PC-9 (cell line): ENCODE measurements around the gene TNXB. TPM values are rescaled to one million over a fixed set of nuclear protein-coding genes. Genes with fewer than 3 reads are reported as not detected.
A peak's percentile ranks its signal among the peaks of the same experiment; 100 is the strongest.

Experiments used
- BruUV-seq: library from RNA; stranded (reverse); fragments of 400-500 nt; replicated peaks from 2 replicates; lab custom pipeline; 2021; lab: Mats Ljungman, UMichigan
- CTCF ChIA-PET: fragments of 300-600 bp; sonication (Branson Sonifier 250); formaldehyde crosslinking; loops from one replicate; lab custom pipeline; 2022; ENCODE audit warnings: antibody characterized with exemption; lab: Charles Lee
- POLR2A ChIA-PET: fragments of 300-600 bp; sonication (Branson Sonifier 250); formaldehyde crosslinking; loops from one replicate; lab custom pipeline; 2022; ENCODE audit warnings: antibody characterized with exemption; ENCODE audit not compliant: unreplicated experiment; lab: Charles Lee
- DNase-seq, 2 experiments: peaks; one replicate each; pipeline versions ENCODE4 v3.0.0 to v3.0.0-alpha.2; 2015 to 2022; ENCODE audit warnings: mixed read lengths in 1 of 2
- H2AFZ ChIP-seq: fragments of 200-600 bp; sonication (generic); 2 replicates; pipeline ENCODE4 v1.8.1; 2017; ENCODE audit warnings: antibody characterized with exemption
- H3F3A ChIP-seq: fragments of 200-600 bp; sonication (generic); 2 replicates; pipeline ENCODE4 v1.8.1; 2017; ENCODE audit warnings: antibody characterized with exemption, mild to moderate bottlenecking, low read depth; ENCODE audit not compliant: insufficient read depth
- H3K27ac ChIP-seq: fragments of 200-600 bp; sonication (generic); 2 replicates; pipeline ENCODE4 v1.6.1; 2016; ENCODE audit warnings: mixed run types
- H3K27me3 ChIP-seq: fragments of 200-600 bp; sonication (generic); 2 replicates; pipeline ENCODE4 v1.6.1; 2016; ENCODE audit warnings: low read depth, mixed run types; ENCODE audit not compliant: insufficient read depth
- H3K36me3 ChIP-seq: fragments of 200-600 bp; sonication (generic); 2 replicates; pipeline ENCODE4 v1.6.1; 2016; ENCODE audit warnings: low read depth, mixed run types
- H3K4me1 ChIP-seq: fragments of 200-600 bp; sonication (generic); replicated peaks from 2 replicates; pipeline ENCODE4 v1.6.1; 2016; ENCODE audit warnings: mixed run types; ENCODE audit not compliant: insufficient read depth
- H3K4me2 ChIP-seq: fragments of 200-600 bp; sonication (generic); 2 replicates; pipeline ENCODE4 v1.6.1; 2017; ENCODE audit warnings: mixed run types
- H3K4me3 ChIP-seq: fragments of 200-600 bp; sonication (generic); 2 replicates; pipeline ENCODE4 v1.6.1; 2016; ENCODE audit warnings: mixed run types
- H3K79me2 ChIP-seq: fragments of 200-600 bp; sonication (generic); 2 replicates; pipeline ENCODE4 v1.6.1; 2017; ENCODE audit warnings: low read depth, mixed run types
- H3K9me2 ChIP-seq: fragments of 200-600 bp; sonication (generic); 2 replicates; pipeline ENCODE4 v1.8.1; 2017; ENCODE audit warnings: mild to moderate bottlenecking; ENCODE audit not compliant: insufficient read depth
- H3K9me3 ChIP-seq: fragments of 200-600 bp; sonication (generic); 2 replicates; pipeline ENCODE4 v1.8.1; 2016; ENCODE audit warnings: low read depth; ENCODE audit not compliant: insufficient read depth
- H4K20me1 ChIP-seq: fragments of 200-600 bp; sonication (generic); 2 replicates; pipeline ENCODE4 v1.8.1; 2017; ENCODE audit not compliant: insufficient read depth
- CTCF ChIP-seq: fragments of 200-600 bp; sonication (generic); conservative IDR thresholded peaks from 2 replicates; pipeline ENCODE4 v1.6.1; 2017; ENCODE audit warnings: mixed run types, antibody characterized with exemption, mild to moderate bottlenecking, moderate library complexity
- EZH2 ChIP-seq: fragments of 200-600 bp; sonication (generic); IDR thresholded peaks from 2 replicates; pipeline ENCODE4 v1.8.0; 2017; ENCODE audit warnings: antibody characterized with exemption, low read depth
- intact Hi-C: fragments of 100-400 bp; cut with micrococcal nuclease; formaldehyde crosslinking; loops from one replicate; pipeline ENCODE4 v1.10.0; 2022; ENCODE audit not compliant: unreplicated experiment
- total RNA-seq: library from RNA; stranded (reverse); gene quantifications from 2 replicates; pipeline ENCODE4 v1.2.3, GENCODE V29; 2021

The TNXB gene
- total RNA-seq, 1 experiment from 2014 or later: 15.1 TPM

- Histone ChIP-seq H3K4me3 (peak overlapping the region; percentile 97), H3K79me2 (peaks cover 43% of the 10 kb centered on the region), H3K4me1 (peaks cover 21% of the 10 kb centered on the region), H3K27ac (no peak overlapping the region), H2AFZ (no peak overlapping the region), H3K36me3 (peaks cover 7% of the 10 kb centered on the region; the same call in 1 of the 2 replicates), H3K4me2 (peak overlapping the region; percentile 88), H3K27me3 (no peaks in the 10 kb centered on the region), H4K20me1 (no peaks in the 10 kb centered on the region), H3K9me2 (no peaks in the 10 kb centered on the region), H3K9me3 (no peaks in the 10 kb centered on the region), H3F3A (peaks cover 17% of the 10 kb centered on the region)
- ChIA-PET POLR2A (no interaction called here), CTCF (no interaction called here)
- intact Hi-C loops: no loop called here
- no TSS peak for BruUV-seq
- DNase-seq: no peak
- TF ChIP-seq EZH2: no peak
- TF ChIP-seq CTCF: no peak
Measured at GRCh38 chr6:32126880-32127279, 17.7 kb upstream of the TNXB start.

- ChIA-PET CTCF (no interaction called here), POLR2A (no interaction called here)
- H3K79me2 ChIP-seq: peaks cover 27% of the 10 kb centered on the region
- DNase-seq: no peak
- H3K9me3 ChIP-seq: no peaks in the 10 kb centered on the region
- H3F3A ChIP-seq: peaks cover 6% of the 10 kb centered on the region; the same call in 1 of the 2 replicates
- no peaks in the 10 kb centered on the region for H3K27me3 ChIP-seq
- no peak overlapping the region for H3K4me2 ChIP-seq
- H3K4me1 ChIP-seq: peaks cover 13% of the 10 kb centered on the region
- no peak overlapping the region for H2AFZ ChIP-seq
- no peak overlapping the region for H3K4me3 ChIP-seq
- TF ChIP-seq CTCF: no peak
- intact Hi-C loops: no loop called here
- no peak overlapping the region for H3K27ac ChIP-seq
- no TSS peak for BruUV-seq
- peaks cover 7% of the 10 kb centered on the region; the same call in 1 of the 2 replicates for H3K36me3 ChIP-seq
- H4K20me1 ChIP-seq: no peaks in the 10 kb centered on the region
- no peaks in the 10 kb centered on the region for H3K9me2 ChIP-seq
Measured at GRCh38 chr6:32123681-32124080, 14.5 kb upstream of the TNXB start.

- ChIA-PET POLR2A (no interaction called here), CTCF (no interaction called here)
- no peak overlapping the region for H3K4me3 ChIP-seq
- no peaks in the 10 kb centered on the region for H3K27me3 ChIP-seq
- H2AFZ ChIP-seq: no peak overlapping the region
- H3K9me2 ChIP-seq: no peaks in the 10 kb centered on the region
- no TSS peak for BruUV-seq
- H3K4me1 ChIP-seq: no peaks in the 10 kb centered on the region
- peaks cover 8% of the 10 kb centered on the region; the same call in 1 of the 2 replicates for H3K36me3 ChIP-seq
- H3K9me3 ChIP-seq: no peaks in the 10 kb centered on the region
- H3K79me2 ChIP-seq: 0 out of 2 replicates have a peak, but pooled peaks cover under 1% of the 10 kb centered on the region
- H4K20me1 ChIP-seq: no peaks in the 10 kb centered on the region; the same call in 1 of the 2 replicates
- intact Hi-C loops: no loop called here
- peaks cover 6% of the 10 kb centered on the region; the same call in 1 of the 2 replicates for H3F3A ChIP-seq
- no peak overlapping the region for H3K4me2 ChIP-seq
- DNase-seq: no peak
- TF ChIP-seq CTCF: no peak
- TF ChIP-seq EZH2: no peak
- no peak overlapping the region for H3K27ac ChIP-seq
Measured at GRCh38 chr6:32120573-32121059, 11.5 kb upstream of the TNXB start.
